ENCODE results near the gene THBD. TPM values are rescaled to one million over a fixed set of nuclear protein-coding genes. Genes with fewer than 3 reads are reported as not detected.

Gene THBD
- total and polyA plus RNA-seq, 2 experiments from 2014 or later, result 50.1 to 79.6 TPM

DNA sequence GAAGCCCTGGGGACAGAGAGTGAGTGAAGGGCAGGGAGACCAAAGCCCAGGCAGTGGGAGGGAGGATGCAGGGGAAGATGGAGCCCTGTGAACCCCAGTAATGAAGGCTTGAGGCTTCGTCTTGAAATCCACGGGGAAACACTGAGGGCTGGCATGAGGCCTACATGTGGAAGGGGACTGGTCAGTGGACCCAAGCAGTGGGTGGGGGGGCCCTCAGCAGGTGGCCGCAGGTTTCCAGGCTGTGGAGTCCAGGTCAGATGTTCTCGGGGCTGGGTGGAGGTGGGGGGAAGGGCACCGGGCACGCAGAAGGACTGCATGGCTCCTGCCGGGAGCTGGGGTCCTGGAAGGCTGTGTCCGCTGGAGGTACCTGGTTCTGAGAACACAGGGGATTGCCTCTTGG, 39.4 kb upstream of the THBD start:
- no peak overlapping the region for H3K4me2 ChIP-seq
- WGBS (ENCODE audit: low lambda C conversion rate, missing lambda C conversion rate), result 97% methylated on average over 6 of the region's 8 CpGs
- no peaks in the 10 kb centered on the region for H3K79me2 ChIP-seq
- H2AFZ ChIP-seq, result no peak overlapping the region
- H3K9me2 ChIP-seq (replicated peaks; ENCODE audit: insufficient read depth), result no peaks in the 10 kb centered on the region
- TF ChIP-seq EZH2 (IDR thresholded peaks at IDR 0.05; ENCODE audit: borderline replicate concordance), result no peak
- TF ChIP-seq, protein P1, sequence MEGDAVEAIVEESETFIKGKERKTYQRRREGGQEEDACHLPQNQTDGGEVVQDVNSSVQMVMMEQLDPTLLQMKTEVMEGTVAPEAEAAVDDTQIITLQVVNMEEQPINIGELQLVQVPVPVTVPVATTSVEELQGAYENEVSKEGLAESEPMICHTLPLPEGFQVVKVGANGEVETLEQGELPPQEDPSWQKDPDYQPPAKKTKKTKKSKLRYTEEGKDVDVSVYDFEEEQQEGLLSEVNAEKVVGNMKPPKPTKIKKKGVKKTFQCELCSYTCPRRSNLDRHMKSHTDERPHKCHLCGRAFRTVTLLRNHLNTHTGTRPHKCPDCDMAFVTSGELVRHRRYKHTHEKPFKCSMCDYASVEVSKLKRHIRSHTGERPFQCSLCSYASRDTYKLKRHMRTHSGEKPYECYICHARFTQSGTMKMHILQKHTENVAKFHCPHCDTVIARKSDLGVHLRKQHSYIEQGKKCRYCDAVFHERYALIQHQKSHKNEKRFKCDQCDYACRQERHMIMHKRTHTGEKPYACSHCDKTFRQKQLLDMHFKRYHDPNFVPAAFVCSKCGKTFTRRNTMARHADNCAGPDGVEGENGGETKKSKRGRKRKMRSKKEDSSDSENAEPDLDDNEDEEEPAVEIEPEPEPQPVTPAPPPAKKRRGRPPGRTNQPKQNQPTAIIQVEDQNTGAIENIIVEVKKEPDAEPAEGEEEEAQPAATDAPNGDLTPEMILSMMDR (IDR thresholded peaks at IDR 0.05; ENCODE audit: poor library complexity), result no peak
- TF ChIP-seq EZH2phosphoT487 (IDR thresholded peaks at IDR 0.05; ENCODE audit: low read depth, severe bottlenecking, unreplicated experiment), result no peak
- H3K27me3 ChIP-seq, result peaks cover 4% of the 10 kb centered on the region
- H3K4me1 ChIP-seq (ENCODE audit: insufficient read depth), result no peaks in the 10 kb centered on the region
- H4K20me1 ChIP-seq (ENCODE audit: insufficient read depth, poor library complexity, severe bottlenecking), result no peaks in the 10 kb centered on the region
- no peaks in the 10 kb centered on the region for H3K36me3 ChIP-seq (replicated peaks; ENCODE audit: insufficient read depth, low read depth)
- no peak overlapping the region for H3K4me3 ChIP-seq
- no peak for DNase-seq (ENCODE audit: low spot score)
- H3K9me3 ChIP-seq (ENCODE audit: low read depth), result no peaks in the 10 kb centered on the region
- H3K27ac ChIP-seq, result no peak overlapping the region

DNA sequence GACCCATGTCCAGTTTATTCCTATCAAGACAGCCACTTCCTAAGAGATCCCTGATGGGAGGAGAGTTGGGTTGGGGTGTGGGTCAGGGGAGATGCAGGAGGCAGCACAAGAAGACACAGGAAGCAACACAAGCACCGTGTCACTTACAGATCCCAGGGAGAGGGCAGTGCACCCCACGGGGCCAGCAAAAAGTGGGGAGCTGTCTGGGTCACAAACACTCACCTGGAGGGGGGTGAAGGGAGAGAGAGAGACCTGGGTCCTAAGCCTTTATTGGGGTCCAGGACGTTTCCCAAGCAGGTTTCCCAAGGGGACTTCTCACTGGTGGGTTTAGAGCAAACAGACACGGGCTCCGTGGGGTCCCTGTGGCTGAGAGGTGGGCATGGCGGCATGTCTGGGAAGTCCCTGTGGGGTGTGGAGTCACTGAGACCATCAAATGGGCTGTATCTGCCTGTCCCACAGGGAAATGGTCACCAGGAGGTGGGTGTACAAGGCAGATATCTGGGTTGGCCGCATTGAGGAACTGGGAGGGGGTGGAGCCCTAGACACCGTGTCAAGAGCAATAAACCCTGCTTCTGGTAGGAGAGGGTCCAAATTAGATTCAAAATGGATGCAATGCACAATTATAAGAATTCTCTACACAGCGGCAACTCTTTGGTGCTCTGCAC, 38.2 kb upstream of the THBD start:
- no peak overlapping the region for H3K4me2 ChIP-seq
- H3K79me2 ChIP-seq, result no peaks in the 10 kb centered on the region
- DNase-seq (ENCODE audit: low spot score), result no peak
- 88% methylated on average over 9 of the region's 9 CpGs for WGBS (ENCODE audit: low lambda C conversion rate, missing lambda C conversion rate)
- H3K9me2 ChIP-seq (replicated peaks; ENCODE audit: insufficient read depth), result no peaks in the 10 kb centered on the region
- no peak overlapping the region for H2AFZ ChIP-seq
- no peaks in the 10 kb centered on the region for H3K9me3 ChIP-seq (ENCODE audit: low read depth)
- H3K27ac ChIP-seq, result no peak overlapping the region
- no peaks in the 10 kb centered on the region for H3K36me3 ChIP-seq (replicated peaks; ENCODE audit: insufficient read depth, low read depth)
- H3K4me1 ChIP-seq (ENCODE audit: insufficient read depth), result no peaks in the 10 kb centered on the region
- no peak overlapping the region for H3K4me3 ChIP-seq
- no peaks in the 10 kb centered on the region for H4K20me1 ChIP-seq (ENCODE audit: insufficient read depth, poor library complexity, severe bottlenecking)
- H3K27me3 ChIP-seq, result no peaks in the 10 kb centered on the region
- no peak for TF ChIP-seq EZH2 (IDR thresholded peaks at IDR 0.05; ENCODE audit: borderline replicate concordance)
- no peak for TF ChIP-seq EZH2phosphoT487 (IDR thresholded peaks at IDR 0.05; ENCODE audit: low read depth, severe bottlenecking, unreplicated experiment)
- TF ChIP-seq, protein P1 (IDR thresholded peaks at IDR 0.05; ENCODE audit: poor library complexity), result no peak

DNA sequence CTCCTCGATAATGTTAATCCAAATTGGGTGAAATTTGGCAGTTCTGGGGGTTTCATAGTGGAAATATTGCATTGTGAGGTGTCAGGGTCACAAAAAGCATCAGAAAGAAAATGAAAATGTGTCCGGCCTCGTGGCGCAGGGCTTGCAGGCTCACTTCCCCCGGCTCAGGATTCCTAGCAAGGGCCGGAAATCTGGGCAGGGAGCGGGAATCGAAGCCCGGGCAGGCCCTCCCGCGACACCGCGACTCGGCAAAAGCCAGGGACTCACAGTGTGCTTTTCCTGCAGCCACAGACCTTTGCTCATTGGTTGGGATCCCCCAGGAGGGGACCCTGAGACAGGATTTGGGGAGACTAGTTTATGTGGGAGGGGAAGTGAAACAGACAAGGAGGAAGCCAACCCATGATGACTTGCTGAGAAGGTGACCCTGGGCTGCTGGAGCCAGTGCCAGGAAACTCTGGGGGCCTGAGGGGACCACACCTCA, 37.5 kb upstream of the THBD start:
- WGBS (ENCODE audit: low lambda C conversion rate, missing lambda C conversion rate), result 92% methylated on average over 14 of the region's 14 CpGs
- no peak for TF ChIP-seq EZH2phosphoT487 (IDR thresholded peaks at IDR 0.05; ENCODE audit: low read depth, severe bottlenecking, unreplicated experiment)
- TF ChIP-seq, protein P1 (IDR thresholded peaks at IDR 0.05; ENCODE audit: poor library complexity), result no peak
- TF ChIP-seq EZH2 (IDR thresholded peaks at IDR 0.05; ENCODE audit: borderline replicate concordance), result no peak
- H3K79me2 ChIP-seq, result no peaks in the 10 kb centered on the region
- no peaks in the 10 kb centered on the region for H3K27me3 ChIP-seq
- no peak overlapping the region for H3K4me2 ChIP-seq
- H4K20me1 ChIP-seq (ENCODE audit: insufficient read depth, poor library complexity, severe bottlenecking), result no peaks in the 10 kb centered on the region
- H3K27ac ChIP-seq, result no peak overlapping the region
- no peak overlapping the region for H2AFZ ChIP-seq
- H3K9me2 ChIP-seq (replicated peaks; ENCODE audit: insufficient read depth), result no peaks in the 10 kb centered on the region
- H3K4me3 ChIP-seq, result no peak overlapping the region
- DNase-seq (ENCODE audit: low spot score), result no peak
- no peaks in the 10 kb centered on the region for H3K9me3 ChIP-seq (ENCODE audit: low read depth)
- H3K4me1 ChIP-seq (ENCODE audit: insufficient read depth), result no peaks in the 10 kb centered on the region
- H3K36me3 ChIP-seq (replicated peaks; ENCODE audit: insufficient read depth, low read depth), result no peaks in the 10 kb centered on the region
